Caco-2 (cell line): ENCODE measurements around the gene UQCRHL. TPM values are rescaled to one million over a fixed set of nuclear protein-coding genes. Genes with fewer than 3 reads are reported as not detected.

ENCODE experiments used
- BruUV-seq: library from RNA; stranded (reverse); fragments of 400-500 nt; replicated peaks from 2 replicates; lab custom pipeline; 2021; lab: Mats Ljungman, UMichigan
- CTCF ChIA-PET: fragments of 300-600 bp; sonication (Branson Sonifier 250); formaldehyde crosslinking; loops from one replicate; lab custom pipeline; 2022; ENCODE audit warnings: antibody characterized with exemption; lab: Charles Lee
- POLR2A ChIA-PET: fragments of 300-600 bp; sonication (Branson Sonifier 250); formaldehyde crosslinking; loops from one replicate; lab custom pipeline; 2022; ENCODE audit warnings: antibody characterized with exemption; lab: Charles Lee
- DNase-seq, 2 experiments: peaks; one replicate each; pipeline versions ENCODE4 v3.0.0 to v3.0.0-alpha.2; 2020 to 2022
- H3K27me3 ChIP-seq: replicated peaks from 2 replicates; pipeline ENCODE4 v1.6.0; 2011; ENCODE audit warnings: low read length; ENCODE audit not compliant: control insufficient read depth, insufficient read depth
- H3K36me3 ChIP-seq: 2 replicates; pipeline ENCODE4 v1.5.1; 2011; ENCODE audit warnings: low read length; ENCODE audit not compliant: control insufficient read depth, insufficient read depth
- H3K4me1 ChIP-seq: fragments of 250-450 bp; sonication (Bioruptor Pico); 2 replicates; pipeline ENCODE4 v1.5.1; 2020; ENCODE audit warnings: mild to moderate bottlenecking
- H3K4me3 ChIP-seq: 2 replicates; pipeline ENCODE4 v1.5.1; 2011; ENCODE audit warnings: low read depth, mild to moderate bottlenecking, control low read depth, low read length
- H3K9me3 ChIP-seq: fragments of 250-450 bp; sonication (Bioruptor Pico); 2 replicates; pipeline ENCODE4 v1.5.1; 2020; ENCODE audit warnings: mild to moderate bottlenecking, moderate library complexity
- H3K27ac Mint-ChIP-seq: one replicate; pipeline ENCODE4 v1.8.0; 2022; ENCODE audit warnings: mixed read lengths; ENCODE audit not compliant: unreplicated experiment
- H3K27me3 Mint-ChIP-seq: one replicate; pipeline ENCODE4 v1.8.0; 2022; ENCODE audit warnings: mixed read lengths; ENCODE audit not compliant: insufficient read depth, unreplicated experiment
- H3K36me3 Mint-ChIP-seq: one replicate; pipeline ENCODE4 v1.8.0; 2022; ENCODE audit warnings: mild to moderate bottlenecking, mixed read lengths; ENCODE audit not compliant: insufficient read depth, unreplicated experiment
- H3K4me1 Mint-ChIP-seq: one replicate; pipeline ENCODE4 v1.8.0; 2022; ENCODE audit warnings: low read depth, mixed read lengths; ENCODE audit not compliant: unreplicated experiment
- H3K4me3 Mint-ChIP-seq: one replicate; pipeline ENCODE4 v1.8.0; 2022; ENCODE audit warnings: mild to moderate bottlenecking, moderate library complexity, mixed read lengths; ENCODE audit not compliant: unreplicated experiment
- H3K9me3 Mint-ChIP-seq: one replicate; pipeline ENCODE4 v1.8.0; 2022; ENCODE audit warnings: mixed read lengths; ENCODE audit not compliant: unreplicated experiment
- intact Hi-C: fragments of 100-400 bp; cut with micrococcal nuclease; formaldehyde crosslinking; loops from one replicate; pipeline ENCODE4 v1.10.0; 2022; ENCODE audit not compliant: unreplicated experiment
- total RNA-seq: library from RNA; stranded (reverse); gene quantifications from 2 replicates; pipeline ENCODE4 v1.2.3, GENCODE V29; 2022
- TF ChIP-seq, protein P1 (sequence below), 2 experiments: fragments of 200-600 bp in 1 of 2; IDR thresholded peaks; 1 replicate in 1 of 2; 2 replicates in 1 of 2; pipeline versions ENCODE4 v1.5.1 to v1.8.0; 2011 to 2022; ENCODE audit warnings: antibody characterized with exemption in 1 of 2, control low read depth in 1 of 2, inconsistent platforms in 1 of 2, low read depth in 1 of 2, low read length in 1 of 2, mild to moderate bottlenecking in 1 of 2, moderate library complexity in 1 of 2; ENCODE audit not compliant: insufficient read depth in 1 of 2, severe bottlenecking in 1 of 2, unreplicated experiment in 1 of 2

The UQCRHL gene
- total RNA-seq, 1 experiment from 2014 or later = 1.8 TPM

DNA sequence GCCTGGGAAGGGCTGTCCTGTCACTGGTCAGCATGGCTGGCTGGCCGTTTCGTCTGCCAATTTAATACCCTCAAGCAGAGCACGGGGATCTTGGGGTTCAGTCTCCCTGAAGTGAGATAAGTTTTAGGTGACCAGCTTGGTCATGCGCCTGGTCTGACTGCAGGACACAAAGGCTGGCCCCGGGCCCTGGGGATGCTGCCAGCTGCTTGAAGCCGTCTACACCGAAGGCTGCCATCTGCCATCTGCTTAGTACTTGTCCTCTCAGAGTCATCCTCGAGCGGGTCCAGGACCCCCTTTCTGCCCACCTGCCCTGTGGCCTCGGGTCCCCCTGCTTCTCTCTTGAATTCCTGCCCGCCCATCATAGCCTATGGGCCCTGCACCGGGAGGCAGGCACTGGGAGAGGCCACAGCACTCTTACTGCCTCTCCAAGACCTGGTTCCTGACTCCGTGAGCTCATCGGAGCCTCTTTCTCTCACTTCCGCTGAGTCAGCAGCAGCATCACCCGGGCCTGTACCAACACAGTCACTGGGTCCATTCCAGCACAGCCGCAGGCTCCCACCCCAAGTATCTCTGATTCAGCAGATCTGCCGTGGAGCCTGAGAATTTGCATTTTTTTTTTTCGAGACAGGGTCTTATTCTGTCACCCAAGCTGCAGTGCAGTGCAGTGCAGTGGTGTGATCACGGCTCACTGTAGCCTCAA, 41.8 kb downstream of the UQCRHL start:
- no peak overlapping the region for H3K4me3 Mint-ChIP-seq
- intact Hi-C loops = no loop called here
- ChIA-PET CTCF (interaction anchor here (0.6 to 0.7 kb wide), 2 partner anchors 50 to 162 kb away, joined by 3 read pairs; no protein-coding TSS in a partner anchor), POLR2A (no interaction called here)
- TF ChIP-seq, protein P1, sequence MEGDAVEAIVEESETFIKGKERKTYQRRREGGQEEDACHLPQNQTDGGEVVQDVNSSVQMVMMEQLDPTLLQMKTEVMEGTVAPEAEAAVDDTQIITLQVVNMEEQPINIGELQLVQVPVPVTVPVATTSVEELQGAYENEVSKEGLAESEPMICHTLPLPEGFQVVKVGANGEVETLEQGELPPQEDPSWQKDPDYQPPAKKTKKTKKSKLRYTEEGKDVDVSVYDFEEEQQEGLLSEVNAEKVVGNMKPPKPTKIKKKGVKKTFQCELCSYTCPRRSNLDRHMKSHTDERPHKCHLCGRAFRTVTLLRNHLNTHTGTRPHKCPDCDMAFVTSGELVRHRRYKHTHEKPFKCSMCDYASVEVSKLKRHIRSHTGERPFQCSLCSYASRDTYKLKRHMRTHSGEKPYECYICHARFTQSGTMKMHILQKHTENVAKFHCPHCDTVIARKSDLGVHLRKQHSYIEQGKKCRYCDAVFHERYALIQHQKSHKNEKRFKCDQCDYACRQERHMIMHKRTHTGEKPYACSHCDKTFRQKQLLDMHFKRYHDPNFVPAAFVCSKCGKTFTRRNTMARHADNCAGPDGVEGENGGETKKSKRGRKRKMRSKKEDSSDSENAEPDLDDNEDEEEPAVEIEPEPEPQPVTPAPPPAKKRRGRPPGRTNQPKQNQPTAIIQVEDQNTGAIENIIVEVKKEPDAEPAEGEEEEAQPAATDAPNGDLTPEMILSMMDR (IDR thresholded peaks at IDR 0.05; ENCODE audit: insufficient read depth in 1 of 2, low read depth in 1 of 2, low read length in 1 of 2, severe bottlenecking in 1 of 2, unreplicated experiment in 1 of 2) = no peak
- Histone ChIP-seq H3K4me3 (no peak overlapping the region), H3K4me1 (peaks cover 25% of the 10 kb centered on the region), H3K36me3 (no peaks in the 10 kb centered on the region), H3K9me3 (no peaks in the 10 kb centered on the region), H3K27me3 (no peaks in the 10 kb centered on the region)
- DNase-seq = no peak
- H3K27me3 Mint-ChIP-seq = no peaks in the 10 kb centered on the region
- no TSS peak for BruUV-seq
- peaks cover 35% of the 10 kb centered on the region for H3K4me1 Mint-ChIP-seq
- peaks cover 12% of the 10 kb centered on the region for H3K36me3 Mint-ChIP-seq
- H3K9me3 Mint-ChIP-seq = no peaks in the 10 kb centered on the region
- no peak overlapping the region for H3K27ac Mint-ChIP-seq

- TSS peak; percentile 69 for BruUV-seq
- Histone ChIP-seq H3K4me3 (no peak overlapping the region), H3K4me1 (peaks cover 28% of the 10 kb centered on the region), H3K9me3 (no peaks in the 10 kb centered on the region), H3K27me3 (no peaks in the 10 kb centered on the region), H3K36me3 (no peaks in the 10 kb centered on the region)
- Mint-ChIP-seq H3K36me3 (peaks cover 12% of the 10 kb centered on the region), H3K4me1 (peaks cover 35% of the 10 kb centered on the region), H3K4me3 (peak overlapping the region; percentile 66), H3K27me3 (no peaks in the 10 kb centered on the region), H3K27ac (peak overlapping the region; percentile 64), H3K9me3 (no peaks in the 10 kb centered on the region)
- TF ChIP-seq, protein P1 (IDR thresholded peaks at IDR 0.05; ENCODE audit: insufficient read depth in 1 of 2, low read depth in 1 of 2, low read length in 1 of 2, severe bottlenecking in 1 of 2, unreplicated experiment in 1 of 2) = no peak
- ChIA-PET CTCF (interaction anchor here (0.9 kb wide), 1 partner anchor 27 kb away, joined by 3 read pairs; no protein-coding TSS in a partner anchor), POLR2A (no interaction called here)
- intact Hi-C loops = no loop called here
- no peak for DNase-seq
Observed at GRCh38 chr1:15764890-15765289, 42.6 kb downstream of the UQCRHL start.

DNA sequence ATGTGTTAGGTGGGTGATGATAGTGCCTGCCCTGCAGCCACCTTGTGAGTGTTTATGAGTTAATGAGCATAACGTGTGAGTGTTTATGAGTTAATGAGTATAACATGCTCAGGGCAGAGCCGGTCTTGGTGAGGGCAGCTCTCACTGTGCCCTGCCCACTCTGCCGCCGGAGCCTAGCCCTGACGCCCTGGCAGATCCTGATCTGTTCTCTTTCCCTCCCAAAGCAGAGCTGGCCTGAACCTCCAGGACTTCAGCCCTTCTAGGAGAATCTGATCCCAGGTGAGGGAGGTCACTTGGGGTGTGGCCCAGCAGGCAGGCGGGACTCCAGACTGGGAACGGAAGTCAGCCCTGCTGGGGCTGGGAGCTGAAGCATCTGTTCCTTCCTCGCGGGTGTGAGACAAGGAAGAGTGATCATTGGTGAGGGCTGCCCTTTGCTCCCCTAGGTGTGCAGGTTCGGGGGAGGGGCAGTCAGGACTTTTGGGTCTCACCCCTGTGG, 43.1 kb downstream of the UQCRHL start:
- intact Hi-C loops = no loop called here
- POLR2A ChIA-PET = no interaction called here
- 0 out of 2 replicates have a peak overlapping the region, but pooled peaks have one; percentile 7 for H3K4me3 ChIP-seq
- Mint-ChIP-seq H3K4me1 (peaks cover 35% of the 10 kb centered on the region), H3K36me3 (peaks cover 12% of the 10 kb centered on the region), H3K27me3 (no peaks in the 10 kb centered on the region), H3K9me3 (no peaks in the 10 kb centered on the region), H3K4me3 (peak overlapping the region; percentile 66), H3K27ac (peak overlapping the region; percentile 64)
- no peaks in the 10 kb centered on the region for H3K9me3 ChIP-seq
- peaks cover 28% of the 10 kb centered on the region for H3K4me1 ChIP-seq
- no TSS peak for BruUV-seq
- peak; percentile 58 to 72 for DNase-seq
- no peaks in the 10 kb centered on the region for H3K36me3 ChIP-seq
- TF ChIP-seq, protein P1 (IDR thresholded peaks at IDR 0.05; ENCODE audit: insufficient read depth in 1 of 2, low read depth in 1 of 2, low read length in 1 of 2, severe bottlenecking in 1 of 2, unreplicated experiment in 1 of 2) = no peak
- H3K27me3 ChIP-seq = no peaks in the 10 kb centered on the region
- CTCF ChIA-PET = interaction anchor here (0.9 kb wide), 1 partner anchor 28 kb away, joined by 3 read pairs; no protein-coding TSS in a partner anchor
